GM12891 (cell line): ENCODE data around the gene SHB.

Experiments
- PAX5 ChIP-seq: IDR thresholded peaks from 2 replicates; pipeline ENCODE4 v1.6.1; 2011; ENCODE audit warnings: low read length, moderate library complexity, mild to moderate bottlenecking; ENCODE audit not compliant: insufficient read depth, severe bottlenecking
- POLR2A ChIP-seq: IDR thresholded peaks from 2 replicates; pipeline ENCODE4 v1.6.1; 2011; ENCODE audit warnings: low read depth, low read length, control low read depth
- POLR2AphosphoS5 ChIP-seq: IDR thresholded peaks from 2 replicates; pipeline ENCODE4 v1.6.1; 2011; ENCODE audit warnings: low read depth, low read length, control low read depth
- SPI1 ChIP-seq: IDR thresholded peaks from 2 replicates; pipeline ENCODE4 v1.6.1; 2011; ENCODE audit warnings: low read depth, low read length, control low read depth
- TAF1 ChIP-seq: IDR thresholded peaks from 2 replicates; pipeline ENCODE4 v1.6.1; 2011; ENCODE audit warnings: low read depth, low read length, control low read depth

- TF ChIP-seq POLR2A, result no peak
- no peak for TF ChIP-seq PAX5
- no peak for TF ChIP-seq TAF1
- TF ChIP-seq POLR2AphosphoS5, result no peak
- TF ChIP-seq SPI1, result no peak
These were observed 17.1 kb downstream of the SHB start for GRCh38 chr9:38051780-38052546.
